SH-SY5Y (cell line): ENCODE results near the gene MS4A7.

Experiments
- GATA2 ChIP-seq: IDR thresholded peaks from 2 replicates; pipeline ENCODE4 v1.6.1; 2011; ENCODE audit warnings: mild to moderate bottlenecking, low read depth, low read length
- GATA3 ChIP-seq: IDR thresholded peaks from 2 replicates; pipeline ENCODE4 v1.6.1; 2011; ENCODE audit warnings: low read depth, mild to moderate bottlenecking, low read length, moderate library complexity

GRCh38 chr11:60338053-60338452 is 40.3 kb upstream of the MS4A7 start:
- TF ChIP-seq GATA2 = no peak
- no peak for TF ChIP-seq GATA3
